Measurements from ENCODE around the gene TACC2.

The TACC2 gene

DNA sequence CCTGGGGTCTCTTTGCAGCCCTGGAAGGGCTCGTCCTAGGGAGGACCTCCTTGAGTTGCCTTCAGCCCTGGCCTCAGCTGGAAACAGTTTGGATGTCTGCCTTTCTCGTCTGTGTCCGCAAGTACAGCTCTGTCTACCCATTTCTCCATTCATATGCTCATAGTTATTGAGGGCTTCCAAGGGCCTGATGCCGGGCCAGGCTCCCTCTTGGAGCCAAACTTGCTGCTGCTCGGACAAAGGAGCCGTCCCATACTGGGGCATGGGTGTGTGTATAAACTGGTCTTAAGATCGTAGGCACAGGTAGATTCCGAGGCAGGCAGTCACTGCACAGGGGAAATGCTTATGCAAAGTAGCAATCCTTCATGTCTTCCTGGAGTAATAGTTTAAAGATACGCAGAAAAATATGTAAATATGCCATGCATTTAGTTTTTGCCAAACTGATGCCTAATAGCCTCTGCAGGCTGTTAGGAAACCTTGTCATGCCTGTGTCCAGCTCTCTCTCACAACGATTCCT lies 165.1 kb downstream of the TACC2 start:
- TF ChIP-seq, protein P1, sequence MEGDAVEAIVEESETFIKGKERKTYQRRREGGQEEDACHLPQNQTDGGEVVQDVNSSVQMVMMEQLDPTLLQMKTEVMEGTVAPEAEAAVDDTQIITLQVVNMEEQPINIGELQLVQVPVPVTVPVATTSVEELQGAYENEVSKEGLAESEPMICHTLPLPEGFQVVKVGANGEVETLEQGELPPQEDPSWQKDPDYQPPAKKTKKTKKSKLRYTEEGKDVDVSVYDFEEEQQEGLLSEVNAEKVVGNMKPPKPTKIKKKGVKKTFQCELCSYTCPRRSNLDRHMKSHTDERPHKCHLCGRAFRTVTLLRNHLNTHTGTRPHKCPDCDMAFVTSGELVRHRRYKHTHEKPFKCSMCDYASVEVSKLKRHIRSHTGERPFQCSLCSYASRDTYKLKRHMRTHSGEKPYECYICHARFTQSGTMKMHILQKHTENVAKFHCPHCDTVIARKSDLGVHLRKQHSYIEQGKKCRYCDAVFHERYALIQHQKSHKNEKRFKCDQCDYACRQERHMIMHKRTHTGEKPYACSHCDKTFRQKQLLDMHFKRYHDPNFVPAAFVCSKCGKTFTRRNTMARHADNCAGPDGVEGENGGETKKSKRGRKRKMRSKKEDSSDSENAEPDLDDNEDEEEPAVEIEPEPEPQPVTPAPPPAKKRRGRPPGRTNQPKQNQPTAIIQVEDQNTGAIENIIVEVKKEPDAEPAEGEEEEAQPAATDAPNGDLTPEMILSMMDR (IDR thresholded peaks at IDR 0.05; ENCODE audit: borderline replicate concordance, insufficient read depth, low read depth, low read length), result no peak

DNA sequence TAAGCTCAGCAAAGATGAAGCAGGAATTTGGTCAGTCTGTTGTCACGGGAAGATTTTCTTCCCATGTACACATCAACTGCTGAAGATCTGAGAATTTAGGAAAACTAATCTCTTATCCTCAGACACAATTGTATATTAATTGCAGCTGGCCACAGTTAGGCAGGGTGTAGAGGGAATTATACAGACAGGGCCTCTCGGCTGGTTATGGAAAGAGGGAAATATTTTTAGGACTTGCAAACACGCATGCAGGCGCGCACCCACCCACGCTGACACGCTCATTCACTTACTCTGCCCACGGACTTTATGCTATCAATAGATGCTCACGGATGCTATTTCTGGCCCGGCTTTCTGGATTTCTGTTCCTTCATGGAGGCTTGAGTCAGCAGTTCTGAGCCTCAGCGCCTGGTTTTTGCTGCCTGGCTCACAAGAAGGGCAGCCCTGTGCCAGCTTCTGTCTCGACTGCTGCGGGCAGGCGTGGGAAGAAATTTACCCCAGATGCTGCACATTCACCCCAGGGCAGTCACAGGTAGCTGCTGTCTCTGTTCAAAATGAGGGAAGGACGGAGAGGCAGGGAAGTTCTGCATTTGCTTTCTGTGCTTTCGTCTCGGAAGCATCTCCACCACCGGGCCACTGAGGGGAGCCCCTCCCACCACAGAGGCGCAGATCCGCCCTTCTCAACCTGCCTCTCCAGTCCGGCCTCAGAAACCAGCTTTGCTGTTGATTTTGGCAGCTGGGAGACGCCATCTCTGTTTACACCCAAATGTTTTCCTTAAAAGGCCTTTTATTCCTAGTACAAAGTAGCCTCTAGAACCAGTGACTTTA lies 165.8 kb downstream of the TACC2 start:
- no peak overlapping the region for H3K4me3 ChIP-seq (ENCODE audit: low read depth, low read length)
- TF ChIP-seq, protein P1 (IDR thresholded peaks at IDR 0.05; ENCODE audit: borderline replicate concordance, insufficient read depth, low read depth, low read length), result no peak

More for the DNA sequence above, 165.1 kb downstream of the TACC2 start:
- no peak overlapping the region for H3K4me3 ChIP-seq (ENCODE audit: low read depth, low read length)

DNA sequence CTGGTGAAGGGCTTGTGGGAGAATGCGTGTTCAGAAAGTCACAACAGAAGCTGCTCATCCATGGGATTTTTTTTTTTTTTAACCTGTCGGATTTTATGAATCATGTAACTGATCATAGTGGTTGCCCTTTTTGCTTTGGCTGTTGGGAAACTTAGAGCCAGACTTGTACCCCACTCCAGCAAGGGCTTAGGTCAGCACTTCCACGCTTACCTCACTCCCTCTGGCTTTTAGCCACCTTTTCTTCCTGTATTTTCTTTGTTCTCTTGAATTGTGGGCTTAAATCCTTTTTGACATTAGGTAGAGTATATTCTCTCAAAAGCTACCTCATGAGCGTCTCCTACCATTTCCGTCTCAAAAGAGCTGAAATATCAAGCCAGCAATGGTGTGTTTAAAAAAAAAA lies 168.5 kb downstream of the TACC2 start:
- no peak overlapping the region for H3K4me3 ChIP-seq (ENCODE audit: low read depth, low read length)
- TF ChIP-seq, protein P1 (IDR thresholded peaks at IDR 0.05; ENCODE audit: borderline replicate concordance, insufficient read depth, low read depth, low read length), result no peak

DNA sequence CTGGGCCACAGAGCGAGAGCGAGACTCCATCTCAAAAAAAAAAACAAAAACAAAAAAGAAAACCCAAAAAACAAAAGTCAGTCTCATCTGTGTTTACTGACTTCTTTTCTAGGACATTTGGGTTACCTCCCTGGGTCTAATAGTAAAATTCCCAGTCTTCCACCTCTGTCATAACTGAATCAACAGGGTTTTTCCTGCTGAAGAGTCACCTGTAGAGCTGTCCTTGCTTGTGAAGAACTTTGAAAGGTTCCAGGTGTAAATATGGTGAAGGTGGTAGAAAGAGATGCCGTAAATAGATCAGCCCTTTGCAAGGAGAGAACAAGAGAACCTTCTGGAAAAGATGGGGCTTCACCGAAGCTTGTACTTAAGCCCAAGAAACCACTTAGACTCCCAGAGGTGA lies 169.4 kb downstream of the TACC2 start:
- TF ChIP-seq, protein P1 (IDR thresholded peaks at IDR 0.05; ENCODE audit: borderline replicate concordance, insufficient read depth, low read depth, low read length), result no peak
- no peak overlapping the region for H3K4me3 ChIP-seq (ENCODE audit: low read depth, low read length)

DNA sequence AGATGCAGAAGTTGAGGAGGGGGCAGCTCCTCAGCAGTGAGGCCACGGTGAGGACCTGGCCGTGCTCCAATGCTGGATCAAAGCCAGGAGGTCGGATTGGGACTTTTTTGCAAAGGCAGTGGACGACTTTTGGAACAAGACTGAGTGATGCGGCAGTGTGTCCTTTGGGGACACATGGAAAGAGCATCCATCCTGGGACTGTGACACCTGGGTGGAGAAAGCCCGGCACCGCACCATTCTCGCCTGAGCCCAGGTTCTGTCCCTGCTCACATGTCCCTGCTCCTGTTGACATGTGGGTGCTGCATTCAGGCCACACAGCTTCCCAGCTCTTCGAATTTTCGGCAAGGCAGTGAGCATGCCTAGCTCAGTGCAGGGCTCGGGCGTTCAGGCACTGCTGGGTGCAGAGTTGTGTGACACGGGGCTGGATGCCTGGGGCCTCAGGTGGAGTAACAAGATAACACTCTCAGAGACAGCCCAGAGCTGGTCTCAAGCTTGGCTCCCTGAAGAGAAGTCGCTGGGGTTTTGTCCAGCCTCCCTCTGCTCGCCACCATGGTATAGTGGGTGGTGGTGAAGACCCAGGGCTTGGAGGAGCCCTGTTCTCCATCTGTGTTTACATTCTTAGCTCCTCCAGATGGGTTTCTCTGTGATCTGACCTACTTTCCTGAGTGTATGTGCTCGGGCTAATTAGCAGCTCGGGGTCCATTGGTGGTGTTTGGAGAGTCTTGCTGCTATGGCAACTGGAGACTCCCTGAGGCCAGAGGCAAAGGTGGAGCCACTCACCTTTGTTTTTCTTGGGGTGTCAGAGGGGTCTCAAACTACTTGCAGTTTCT lies 170.4 kb downstream of the TACC2 start:
- TF ChIP-seq, protein P1 (IDR thresholded peaks at IDR 0.05; ENCODE audit: borderline replicate concordance, insufficient read depth, low read depth, low read length), result no peak
- H3K4me3 ChIP-seq (ENCODE audit: low read depth, low read length), result no peak overlapping the region

DNA sequence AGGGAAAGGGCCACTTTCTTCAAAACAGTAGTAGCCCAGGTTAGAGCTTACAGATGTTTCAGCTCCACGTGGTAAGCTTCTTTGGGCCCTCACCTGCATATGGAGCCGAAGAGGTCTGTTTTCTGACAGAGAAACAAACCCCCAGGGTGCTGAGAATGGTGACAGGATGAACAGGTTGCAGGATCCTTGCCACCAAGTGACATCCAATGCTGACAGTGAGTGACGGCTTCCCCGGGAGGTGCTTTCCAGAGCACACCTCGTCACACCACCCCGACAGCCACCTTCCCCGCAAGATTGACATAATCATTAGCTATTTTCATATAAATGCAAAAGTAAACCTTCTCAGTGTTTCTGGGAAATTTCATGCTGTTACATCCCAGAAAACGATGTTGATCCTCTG lies 172.8 kb downstream of the TACC2 start:
- no peak overlapping the region for H3K4me3 ChIP-seq (ENCODE audit: low read depth, low read length)
- TF ChIP-seq, protein P1 (IDR thresholded peaks at IDR 0.05; ENCODE audit: borderline replicate concordance, insufficient read depth, low read depth, low read length), result no peak

Data from GM12875 (cell line).